HG02981 (cell line): ENCODE results near the gene RALGPS1.

Experiments
- ATAC-seq: cut with Tn5 transposase; IDR thresholded peaks from one replicate; pipeline ENCODE4 v1.9.1; 2021; ENCODE audit warnings: mild to moderate bottlenecking, moderate library complexity; ENCODE audit not compliant: unreplicated experiment

Gene RALGPS1

GRCh38 chr9:127075624-127076372 lies 161.2 kb downstream of the RALGPS1 start:
- ATAC-seq, result no peak

GRCh38 chr9:127076860-127077643 lies 162.5 kb downstream of the RALGPS1 start:
- ATAC-seq, result no peak

- ATAC-seq, result no peak
These were observed 163.0 kb downstream of the RALGPS1 start for GRCh38 chr9:127077644-127077946.

- no peak for ATAC-seq
These were observed 163.8 kb downstream of the RALGPS1 start for GRCh38 chr9:127078336-127078735.

- ATAC-seq, result no peak
These were observed 164.4 kb downstream of the RALGPS1 start for GRCh38 chr9:127078988-127079387.

GRCh38 chr9:127079446-127080140 lies 165.0 kb downstream of the RALGPS1 start:
- no peak for ATAC-seq

- ATAC-seq, result no peak
These were observed 166.9 kb downstream of the RALGPS1 start for GRCh38 chr9:127081250-127082185.

- no peak for ATAC-seq
These were observed 168.8 kb downstream of the RALGPS1 start for GRCh38 chr9:127083138-127083980.

GRCh38 chr9:127084076-127085039 lies 169.8 kb downstream of the RALGPS1 start:
- ATAC-seq, result no peak

- ATAC-seq, result no peak
These were observed 170.6 kb downstream of the RALGPS1 start for GRCh38 chr9:127085186-127085585.

- ATAC-seq, result no peak
These were observed 172.2 kb downstream of the RALGPS1 start for GRCh38 chr9:127086771-127087170.

- no peak for ATAC-seq
These were observed 172.8 kb downstream of the RALGPS1 start for GRCh38 chr9:127087411-127087810.

GRCh38 chr9:127087836-127088235 lies 173.3 kb downstream of the RALGPS1 start:
- no peak for ATAC-seq

- no peak for ATAC-seq
These were observed 174.4 kb downstream of the RALGPS1 start for GRCh38 chr9:127088724-127089615.

- no peak for ATAC-seq
These were observed 175.1 kb downstream of the RALGPS1 start for GRCh38 chr9:127089631-127090081.

GRCh38 chr9:127090341-127090985 lies 175.9 kb downstream of the RALGPS1 start:
- no peak for ATAC-seq

- no peak for ATAC-seq
These were observed 176.9 kb downstream of the RALGPS1 start for GRCh38 chr9:127091526-127091925.
